Brain microvascular endothelial cell (primary cell): ENCODE data around the gene CACNA1D.

Experiments
- DNase-seq: peaks from one replicate; pipeline ENCODE4 v3.0.0-alpha.2; 2020
- H3K27ac ChIP-seq: fragments of 250-450 bp; sonication (Bioruptor Pico); 2 replicates; pipeline ENCODE4 v1.5.1; 2020; ENCODE audit warnings: mild to moderate bottlenecking, moderate library complexity
- H3K27me3 ChIP-seq: fragments of 250-450 bp; sonication (Bioruptor Pico); replicated peaks from 2 replicates; pipeline ENCODE4 v1.5.1; 2020; ENCODE audit warnings: mild to moderate bottlenecking
- H3K36me3 ChIP-seq: fragments of 250-450 bp; sonication (Bioruptor Pico); replicated peaks from 2 replicates; pipeline ENCODE4 v1.5.1; 2020; ENCODE audit warnings: mild to moderate bottlenecking
- H3K4me3 ChIP-seq: 2 replicates; pipeline ENCODE4 v1.5.1; 2011; ENCODE audit warnings: low read depth, mild to moderate bottlenecking, control low read depth, low read length, moderate library complexity
- CTCF ChIP-seq: IDR thresholded peaks from 2 replicates; pipeline ENCODE4 v1.5.1; 2011; ENCODE audit warnings: low read depth, mild to moderate bottlenecking, moderate library complexity, low read length, control low read depth, inconsistent platforms; ENCODE audit errors: missing control alignments
- in situ Hi-C: cut with HindIII; loops from 2 replicates; pipeline ENCODE4 v1.10.0; 2017; ENCODE audit warnings: low sequenced_read_pairs, low pct_ligation_motif_present

The CACNA1D gene

GRCh38 chr3:53709256-53709655 lies 214.8 kb downstream of the CACNA1D start:
- no peak for TF ChIP-seq CTCF
- Histone ChIP-seq H3K27ac (no peak overlapping the region), H3K27me3 (no peaks in the 10 kb centered on the region), H3K36me3 (no peaks in the 10 kb centered on the region), H3K4me3 (no peak overlapping the region)
- in situ Hi-C loops, result no loop called here
- DNase-seq, result no peak

GRCh38 chr3:53709860-53710674 lies 215.7 kb downstream of the CACNA1D start:
- peak; percentile 87 for TF ChIP-seq CTCF
- H3K27ac ChIP-seq, result no peak overlapping the region
- peak; percentile 69 for DNase-seq
- in situ Hi-C loops, result no loop called here
- no peaks in the 10 kb centered on the region for H3K36me3 ChIP-seq
- no peaks in the 10 kb centered on the region for H3K27me3 ChIP-seq
- no peak overlapping the region for H3K4me3 ChIP-seq

- H3K27me3 ChIP-seq, result no peaks in the 10 kb centered on the region
These were observed 217.0 kb downstream of the CACNA1D start for GRCh38 chr3:53711387-53711786.

GRCh38 chr3:53712817-53713388 lies 218.5 kb downstream of the CACNA1D start:
- no peak overlapping the region for H3K27ac ChIP-seq
- H3K36me3 ChIP-seq, result no peaks in the 10 kb centered on the region
- in situ Hi-C loops, result no loop called here
- no peaks in the 10 kb centered on the region for H3K27me3 ChIP-seq
- no peak for DNase-seq
- TF ChIP-seq CTCF, result no peak
- H3K4me3 ChIP-seq, result no peak overlapping the region

More at GRCh38 chr3:53711387-53711786, 217.0 kb downstream of the CACNA1D start:
- Histone ChIP-seq H3K27ac (no peak overlapping the region), H3K4me3 (no peak overlapping the region), H3K36me3 (no peaks in the 10 kb centered on the region)
- no peak for DNase-seq
- TF ChIP-seq CTCF, result no peak
- in situ Hi-C loops, result no loop called here

- in situ Hi-C loops, result no loop called here
- Histone ChIP-seq H3K4me3 (no peak overlapping the region), H3K27ac (no peak overlapping the region), H3K27me3 (no peaks in the 10 kb centered on the region), H3K36me3 (no peaks in the 10 kb centered on the region)
- DNase-seq, result no peak
- no peak for TF ChIP-seq CTCF
These were observed 219.2 kb downstream of the CACNA1D start for GRCh38 chr3:53713626-53714025.
